Memory B cell (primary cell): ENCODE data around the gene HIRA.

Experiments used
- ATAC-seq: fragments of 150-1000 bp; cut with Tn5 transposase; 2 replicates; pipeline ENCODE4 v1.10.0; 2021; ENCODE audit warnings: low read depth, mild to moderate bottlenecking, moderate library complexity
- DNase-seq, 2 donors: peaks; one replicate each; pipeline ENCODE4 v3.0.0; 2022; ENCODE audit warnings: low spot score in 2 of 2
- H3K27ac Mint-ChIP-seq: one replicate; pipeline ENCODE4 v1.8.0; 2022; ENCODE audit warnings: mild to moderate bottlenecking, moderate library complexity, mixed read lengths
- H3K27me3 Mint-ChIP-seq: one replicate; pipeline ENCODE4 v1.8.0; 2022; ENCODE audit warnings: mixed read lengths
- H3K36me3 Mint-ChIP-seq: one replicate; pipeline ENCODE4 v1.8.0; 2022; ENCODE audit warnings: mild to moderate bottlenecking, mixed read lengths
- H3K4me1 Mint-ChIP-seq: one replicate; pipeline ENCODE4 v1.8.0; 2022; ENCODE audit warnings: mixed read lengths
- H3K4me3 Mint-ChIP-seq: one replicate; pipeline ENCODE4 v1.8.0; 2022; ENCODE audit warnings: mild to moderate bottlenecking, moderate library complexity, mixed read lengths
- H3K9me3 Mint-ChIP-seq: one replicate; pipeline ENCODE4 v1.8.0; 2022; ENCODE audit warnings: mixed read lengths

HIRA gene

GRCh38 chr22:19469421-19469820 lies 37.9 kb upstream of the HIRA start:
- no peak for DNase-seq
- Mint-ChIP-seq H3K27ac (no peak overlapping the region), H3K4me3 (no peak overlapping the region), H3K4me1 (peaks cover 7% of the 10 kb centered on the region), H3K36me3 (peaks cover 33% of the 10 kb centered on the region), H3K9me3 (no peaks in the 10 kb centered on the region), H3K27me3 (no peaks in the 10 kb centered on the region)
- no peak for ATAC-seq

- peaks cover 3% of the 10 kb centered on the region for H3K4me1 Mint-ChIP-seq
- no peaks in the 10 kb centered on the region for H3K9me3 Mint-ChIP-seq
- H3K36me3 Mint-ChIP-seq, result peaks cover 29% of the 10 kb centered on the region
- DNase-seq (no peak), ATAC-seq (no peak)
- H3K27me3 Mint-ChIP-seq, result no peaks in the 10 kb centered on the region
- no peak overlapping the region for H3K4me3 Mint-ChIP-seq
- H3K27ac Mint-ChIP-seq, result no peak overlapping the region
Measured at GRCh38 chr22:19467912-19468311, 36.4 kb upstream of the HIRA start.

- DNase-seq, result no peak
- Mint-ChIP-seq H3K4me3 (no peak overlapping the region), H3K27me3 (no peaks in the 10 kb centered on the region), H3K9me3 (no peaks in the 10 kb centered on the region), H3K4me1 (peaks cover 3% of the 10 kb centered on the region), H3K27ac (no peak overlapping the region), H3K36me3 (peaks cover 31% of the 10 kb centered on the region)
- no peak for ATAC-seq
Measured at GRCh38 chr22:19466848-19467752, 35.6 kb upstream of the HIRA start.

GRCh38 chr22:19466126-19466716 lies 34.7 kb upstream of the HIRA start:
- Mint-ChIP-seq H3K27ac (no peak overlapping the region), H3K4me1 (peaks cover 3% of the 10 kb centered on the region), H3K36me3 (peaks cover 28% of the 10 kb centered on the region), H3K9me3 (no peaks in the 10 kb centered on the region), H3K27me3 (no peaks in the 10 kb centered on the region), H3K4me3 (no peak overlapping the region)
- ATAC-seq (no peak), DNase-seq (no peak)

GRCh38 chr22:19464975-19465374 lies 33.4 kb upstream of the HIRA start:
- no peaks in the 10 kb centered on the region for H3K9me3 Mint-ChIP-seq
- H3K27ac Mint-ChIP-seq, result peak overlapping the region; percentile 45
- no peak for ATAC-seq
- no peak for DNase-seq
- H3K36me3 Mint-ChIP-seq, result peaks cover 29% of the 10 kb centered on the region
- no peaks in the 10 kb centered on the region for H3K27me3 Mint-ChIP-seq
- H3K4me3 Mint-ChIP-seq, result no peak overlapping the region
- H3K4me1 Mint-ChIP-seq, result peaks cover 2% of the 10 kb centered on the region

GRCh38 chr22:19464546-19464945 lies 33.0 kb upstream of the HIRA start:
- DNase-seq (no peak), ATAC-seq (no peak)
- Mint-ChIP-seq H3K4me3 (no peak overlapping the region), H3K9me3 (no peaks in the 10 kb centered on the region), H3K36me3 (peaks cover 26% of the 10 kb centered on the region), H3K4me1 (no peaks in the 10 kb centered on the region), H3K27me3 (no peaks in the 10 kb centered on the region), H3K27ac (no peak overlapping the region)

GRCh38 chr22:19463491-19464469 lies 32.2 kb upstream of the HIRA start:
- H3K27ac Mint-ChIP-seq, result no peak overlapping the region
- ATAC-seq (no peak), DNase-seq (no peak)
- H3K4me3 Mint-ChIP-seq, result no peak overlapping the region
- H3K4me1 Mint-ChIP-seq, result no peaks in the 10 kb centered on the region
- H3K27me3 Mint-ChIP-seq, result no peaks in the 10 kb centered on the region
- H3K36me3 Mint-ChIP-seq, result peaks cover 21% of the 10 kb centered on the region
- H3K9me3 Mint-ChIP-seq, result no peaks in the 10 kb centered on the region

GRCh38 chr22:19463008-19463407 lies 31.5 kb upstream of the HIRA start:
- Mint-ChIP-seq H3K27me3 (no peaks in the 10 kb centered on the region), H3K9me3 (no peaks in the 10 kb centered on the region), H3K27ac (no peak overlapping the region), H3K36me3 (peaks cover 15% of the 10 kb centered on the region), H3K4me1 (no peaks in the 10 kb centered on the region), H3K4me3 (no peak overlapping the region)
- no peak for ATAC-seq
- no peak for DNase-seq

GRCh38 chr22:19461506-19461905 lies 30.0 kb upstream of the HIRA start:
- H3K36me3 Mint-ChIP-seq, result peaks cover 20% of the 10 kb centered on the region
- ATAC-seq, result no peak
- no peaks in the 10 kb centered on the region for H3K4me1 Mint-ChIP-seq
- no peaks in the 10 kb centered on the region for H3K27me3 Mint-ChIP-seq
- no peak for DNase-seq
- H3K9me3 Mint-ChIP-seq, result no peaks in the 10 kb centered on the region
- no peak overlapping the region for H3K4me3 Mint-ChIP-seq
- H3K27ac Mint-ChIP-seq, result no peak overlapping the region

GRCh38 chr22:19460036-19460435 lies 28.5 kb upstream of the HIRA start:
- Mint-ChIP-seq H3K36me3 (peaks cover 20% of the 10 kb centered on the region), H3K4me3 (no peak overlapping the region), H3K27me3 (no peaks in the 10 kb centered on the region), H3K4me1 (no peaks in the 10 kb centered on the region), H3K27ac (no peak overlapping the region), H3K9me3 (no peaks in the 10 kb centered on the region)
- ATAC-seq (no peak), DNase-seq (no peak)

- Mint-ChIP-seq H3K27me3 (no peaks in the 10 kb centered on the region), H3K9me3 (no peaks in the 10 kb centered on the region), H3K4me1 (no peaks in the 10 kb centered on the region), H3K36me3 (peaks cover 33% of the 10 kb centered on the region), H3K27ac (no peak overlapping the region), H3K4me3 (no peak overlapping the region)
- DNase-seq, result no peak
- ATAC-seq, result no peak
Measured at GRCh38 chr22:19457828-19458428, 26.4 kb upstream of the HIRA start.

GRCh38 chr22:19456541-19456940 lies 25.0 kb upstream of the HIRA start:
- Mint-ChIP-seq H3K4me3 (no peak overlapping the region), H3K4me1 (no peaks in the 10 kb centered on the region), H3K9me3 (no peaks in the 10 kb centered on the region), H3K27ac (no peak overlapping the region), H3K27me3 (no peaks in the 10 kb centered on the region), H3K36me3 (peaks cover 34% of the 10 kb centered on the region)
- DNase-seq (no peak), ATAC-seq (no peak)

- ATAC-seq, result no peak
- no peak overlapping the region for H3K27ac Mint-ChIP-seq
Measured at GRCh38 chr22:19455585-19456370, 24.2 kb upstream of the HIRA start.

More at GRCh38 chr22:19455585-19456370, 24.2 kb upstream of the HIRA start:
- Mint-ChIP-seq H3K36me3 (peaks cover 34% of the 10 kb centered on the region), H3K4me3 (no peak overlapping the region), H3K27me3 (no peaks in the 10 kb centered on the region), H3K4me1 (no peaks in the 10 kb centered on the region), H3K9me3 (no peaks in the 10 kb centered on the region)
- no peak for DNase-seq
